Choroid plexus epithelial cell (primary cell): Measurements from ENCODE around the gene TRIM34.
"Not testable (repeated sequence)": the region's sequence is repeated elsewhere in the genome, so short reads cannot be mapped to it uniquely, and the experiment has no call there.

Experiments
- DNase-seq: peaks from one replicate; pipeline ENCODE4 v3.0.0-alpha.2; 2010; ENCODE audit warnings: low read depth
- H3K4me3 ChIP-seq: 2 replicates; pipeline ENCODE4 v1.5.1; 2011; ENCODE audit warnings: low read depth, mild to moderate bottlenecking, control low read depth, low read length, moderate library complexity
- TF ChIP-seq, protein P1 (sequence below): conservative IDR thresholded peaks from 2 replicates; pipeline ENCODE4 v1.5.1; 2011; ENCODE audit warnings: low read depth, mild to moderate bottlenecking, control low read depth, inconsistent platforms, low read length, moderate library complexity

The TRIM34 gene

DNA sequence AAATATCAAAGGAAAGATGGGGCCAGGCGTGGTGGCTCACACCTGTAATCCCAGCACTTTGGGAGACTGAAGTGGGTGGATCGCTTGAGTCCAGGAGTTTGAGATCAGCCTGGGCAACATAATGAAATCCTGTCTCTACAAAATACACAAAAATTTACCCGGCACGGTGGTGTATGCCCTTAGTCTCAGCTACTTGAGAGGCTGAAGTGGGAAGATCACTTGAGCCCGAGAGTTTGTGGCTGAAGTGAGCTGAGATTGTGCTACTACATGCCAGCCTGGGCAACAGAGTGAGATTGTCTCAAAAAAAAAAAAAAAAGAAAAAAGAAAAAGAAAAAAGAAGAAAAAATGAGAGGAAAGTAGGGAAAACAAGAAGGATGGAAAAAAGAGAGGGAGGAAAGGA is 32.2 kb upstream of the TRIM34 start:
- no peak for DNase-seq
- no peak overlapping the region for H3K4me3 ChIP-seq
- TF ChIP-seq, protein P1, sequence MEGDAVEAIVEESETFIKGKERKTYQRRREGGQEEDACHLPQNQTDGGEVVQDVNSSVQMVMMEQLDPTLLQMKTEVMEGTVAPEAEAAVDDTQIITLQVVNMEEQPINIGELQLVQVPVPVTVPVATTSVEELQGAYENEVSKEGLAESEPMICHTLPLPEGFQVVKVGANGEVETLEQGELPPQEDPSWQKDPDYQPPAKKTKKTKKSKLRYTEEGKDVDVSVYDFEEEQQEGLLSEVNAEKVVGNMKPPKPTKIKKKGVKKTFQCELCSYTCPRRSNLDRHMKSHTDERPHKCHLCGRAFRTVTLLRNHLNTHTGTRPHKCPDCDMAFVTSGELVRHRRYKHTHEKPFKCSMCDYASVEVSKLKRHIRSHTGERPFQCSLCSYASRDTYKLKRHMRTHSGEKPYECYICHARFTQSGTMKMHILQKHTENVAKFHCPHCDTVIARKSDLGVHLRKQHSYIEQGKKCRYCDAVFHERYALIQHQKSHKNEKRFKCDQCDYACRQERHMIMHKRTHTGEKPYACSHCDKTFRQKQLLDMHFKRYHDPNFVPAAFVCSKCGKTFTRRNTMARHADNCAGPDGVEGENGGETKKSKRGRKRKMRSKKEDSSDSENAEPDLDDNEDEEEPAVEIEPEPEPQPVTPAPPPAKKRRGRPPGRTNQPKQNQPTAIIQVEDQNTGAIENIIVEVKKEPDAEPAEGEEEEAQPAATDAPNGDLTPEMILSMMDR, result no peak

DNA sequence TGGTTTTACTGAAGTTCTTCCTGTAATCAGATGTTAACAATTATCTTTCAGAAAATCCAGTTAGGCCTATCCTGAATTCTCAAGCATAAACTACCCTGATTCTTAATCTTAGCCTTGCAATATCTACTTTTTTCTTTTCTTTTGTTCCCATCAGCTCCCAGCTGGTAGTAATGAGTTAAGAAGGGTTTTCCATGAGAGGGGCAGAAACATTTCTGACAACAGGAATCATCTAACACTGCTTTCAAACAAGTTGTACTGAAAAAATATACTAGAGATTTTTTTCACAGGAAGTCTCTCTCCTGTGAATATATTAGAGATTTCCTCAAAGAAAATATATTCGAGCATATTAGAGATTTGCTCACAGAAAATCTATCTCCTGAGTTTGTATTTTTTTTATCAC is 31.7 kb upstream of the TRIM34 start:
- H3K4me3 ChIP-seq, result no peak overlapping the region
- peak; percentile 54 for DNase-seq
- TF ChIP-seq, protein P1, result no peak

DNA sequence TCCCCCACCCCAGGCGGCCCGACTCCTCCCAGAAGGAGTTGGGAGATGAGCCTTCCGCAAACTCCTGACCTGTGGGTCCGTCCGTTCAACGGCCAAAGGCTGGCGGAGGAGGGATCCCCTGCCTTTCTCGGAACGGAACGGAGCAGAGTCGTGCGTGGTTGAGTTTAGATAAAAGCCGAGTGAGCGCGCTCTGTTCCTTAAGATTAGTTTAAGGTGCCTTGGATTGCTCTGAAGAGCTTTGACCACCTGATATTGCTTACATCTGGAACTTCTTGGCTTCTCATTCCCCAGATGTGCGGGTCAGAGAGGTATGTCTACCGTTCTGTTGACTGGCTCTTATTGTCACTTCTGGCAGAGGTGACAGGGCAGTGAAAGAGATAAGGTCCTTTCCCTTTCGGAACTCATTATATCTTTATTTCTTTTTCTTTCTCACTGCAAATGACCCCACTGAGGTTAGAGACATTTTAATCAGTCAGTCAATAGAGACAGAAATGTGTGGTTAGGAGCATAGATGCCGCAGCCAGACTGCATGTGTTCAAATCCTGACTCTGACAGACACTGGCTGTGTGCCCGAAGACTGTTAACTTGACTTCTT is 28.1 kb upstream of the TRIM34 start, which contains the start of gene TRIM6:
Gene TRIM6 (plus strand): TSS at position 31 of the 595 bp plus-strand sequence. CDS start 261 bp downstream, at position 292.
- TF ChIP-seq, protein P1, result no peak
- DNase-seq, result peak; percentile 59
- H3K4me3 ChIP-seq, result peak within 1 kb of the TSS; percentile 57

DNA sequence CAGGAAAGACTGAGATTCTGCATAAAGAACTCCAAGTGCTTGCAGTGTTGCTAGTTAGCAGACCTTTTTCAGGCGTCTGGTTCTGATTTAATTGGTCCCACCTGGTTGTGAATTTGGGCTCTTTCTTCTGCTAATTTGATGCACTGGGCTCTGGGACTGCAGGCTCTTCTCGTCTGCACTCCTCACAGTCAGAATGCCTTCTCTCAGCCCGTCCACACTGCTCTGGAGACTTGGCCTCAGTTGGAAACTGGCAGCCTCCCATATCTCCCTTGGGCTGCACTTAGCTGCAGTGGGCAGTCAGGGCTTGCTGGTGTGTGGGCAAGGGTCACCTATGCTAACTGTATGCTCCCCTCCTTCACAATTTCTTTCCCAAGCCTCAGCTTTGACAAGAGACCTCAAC is 26.8 kb upstream of the TRIM34 start:
- no peak for DNase-seq
- TF ChIP-seq, protein P1, result no peak
- no peak overlapping the region for H3K4me3 ChIP-seq

DNA sequence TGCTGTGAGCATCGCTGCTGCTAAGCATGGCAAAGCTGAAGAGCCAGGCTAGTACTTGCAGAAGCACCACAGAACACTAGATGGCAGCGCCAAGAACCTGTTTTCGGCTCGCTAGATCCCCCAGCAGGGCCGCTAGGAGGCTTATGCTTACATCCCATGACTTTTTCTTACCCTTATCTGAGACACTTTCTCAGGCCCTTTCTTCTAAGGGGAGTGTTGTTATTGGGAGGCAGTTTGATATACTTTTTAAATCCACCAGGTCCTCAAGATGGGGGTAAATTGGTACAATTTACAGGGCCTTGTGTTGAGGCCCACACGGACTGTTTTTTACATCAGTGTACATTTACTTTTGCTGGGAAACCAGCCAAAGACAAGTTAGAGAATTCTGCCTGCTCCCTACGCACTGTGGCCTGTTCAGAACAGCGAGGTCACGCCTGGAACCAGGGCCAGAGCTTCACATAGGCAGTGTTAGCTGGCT is 24.4 kb upstream of the TRIM34 start:
- TF ChIP-seq, protein P1, result peak; percentile 99
- peak; percentile 97 for DNase-seq
- no peak overlapping the region for H3K4me3 ChIP-seq

DNA sequence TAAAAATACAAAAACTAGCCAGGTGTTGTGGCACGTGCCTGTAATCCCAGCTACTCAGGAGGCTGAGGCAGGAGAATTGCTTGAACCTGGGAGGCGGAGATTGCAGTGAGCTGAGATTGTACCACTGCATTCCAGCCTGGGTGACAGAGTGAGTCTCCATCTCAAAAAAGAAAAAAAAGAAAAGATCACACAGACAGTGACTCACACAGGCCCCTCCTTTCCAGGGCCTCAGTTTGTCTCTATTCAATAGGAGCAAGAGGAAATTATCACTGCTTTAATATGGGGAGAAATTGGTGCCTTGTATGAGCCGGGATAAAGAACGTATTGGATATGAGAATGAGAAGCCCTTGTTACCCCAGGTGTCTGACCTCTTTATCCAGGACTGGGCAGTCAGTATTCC is 22.0 kb upstream of the TRIM34 start:
- DNase-seq, H3K4me3 ChIP-seq: not testable (repeated sequence)

DNA sequence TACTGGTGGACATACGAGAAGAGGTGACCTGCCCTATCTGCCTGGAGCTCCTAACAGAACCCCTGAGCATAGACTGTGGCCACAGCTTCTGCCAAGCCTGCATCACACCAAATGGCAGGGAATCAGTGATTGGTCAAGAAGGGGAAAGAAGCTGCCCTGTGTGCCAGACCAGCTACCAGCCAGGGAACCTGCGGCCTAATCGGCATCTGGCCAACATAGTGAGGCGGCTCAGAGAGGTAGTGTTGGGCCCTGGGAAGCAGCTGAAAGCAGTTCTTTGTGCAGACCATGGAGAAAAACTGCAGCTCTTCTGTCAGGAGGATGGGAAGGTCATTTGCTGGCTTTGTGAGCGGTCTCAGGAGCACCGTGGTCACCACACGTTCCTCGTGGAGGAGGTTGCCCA is 21.5 kb upstream of the TRIM34 start:
- TF ChIP-seq, protein P1, result no peak
- no peak for DNase-seq
- no peak overlapping the region for H3K4me3 ChIP-seq
